GM23338 (cell line): ENCODE measurements around the gene MTHFR. TPM values are rescaled to one million over a fixed set of nuclear protein-coding genes. Genes with fewer than 3 reads are reported as not detected.

Experiments
- CREB1 ChIP-seq: fragments of 250-450 bp; sonication (Bioruptor Pico); IDR thresholded peaks from 2 replicates; pipeline ENCODE4 v1.5.0; 2020; ENCODE audit warnings: low read depth, mild to moderate bottlenecking, moderate library complexity
- EZH2 ChIP-seq: fragments of 200-600 bp; sonication (generic); IDR thresholded peaks from one replicate; pipeline ENCODE4 v1.8.0; 2017; ENCODE audit warnings: antibody characterized with exemption, mild to moderate bottlenecking, low read depth; ENCODE audit not compliant: unreplicated experiment
- EZH2phosphoT487 ChIP-seq: fragments of 200-600 bp; sonication (generic); IDR thresholded peaks from one replicate; pipeline ENCODE4 v1.8.1; 2018; ENCODE audit warnings: antibody characterized with exemption; ENCODE audit not compliant: unreplicated experiment
- JUNB ChIP-seq: IDR thresholded peaks from one replicate; pipeline ENCODE4 v1.6.1; 2016; ENCODE audit warnings: antibody characterized with exemption; ENCODE audit not compliant: unreplicated experiment
- NANOG ChIP-seq: IDR thresholded peaks from 2 replicates; pipeline ENCODE4 v1.6.1; 2016; ENCODE audit warnings: antibody characterized with exemption, borderline replicate concordance
- POLR2AphosphoS5 ChIP-seq: IDR thresholded peaks from 2 replicates; pipeline ENCODE4 v1.6.1; 2016; ENCODE audit warnings: antibody characterized with exemption, low read depth
- STAT1 ChIP-seq: IDR thresholded peaks from one replicate; pipeline ENCODE4 v1.6.1; 2016; ENCODE audit warnings: antibody characterized with exemption; ENCODE audit not compliant: unreplicated experiment
- polyA plus RNA-seq: library from polyadenylated mRNA; unstranded; fragments of >200 nt; fragmentation: Nextera tagmentation; extraction: Ambion mirVana; gene quantifications from 2 replicates; pipeline ENCODE4 v1.2.1, GENCODE V29; 2016
- total RNA-seq: library from RNA; depleted of rRNA; stranded (reverse); fragments of >200 nt; shearing (Covaris generic); gene quantifications from 2 replicates; pipeline ENCODE4 v1.2.3, GENCODE V29; 2014
- TF ChIP-seq, protein P1 (sequence below): fragments of 250-450 bp; sonication (Bioruptor Pico); IDR thresholded peaks from 2 replicates; pipeline ENCODE4 v1.5.0; 2020; ENCODE audit warnings: mild to moderate bottlenecking, moderate library complexity
- TF ChIP-seq, protein P2 (sequence below), 2 experiments: fragments of 200-600 bp in 1 of 2; sonication (generic) in 1 of 2; conservative IDR thresholded peaks; 2 replicates each; pipeline versions ENCODE4 v1.5.1 to v1.6.1; 2016 to 2017; ENCODE audit warnings: antibody characterized with exemption in 2 of 2, low read depth in 2 of 2, mild to moderate bottlenecking in 2 of 2, moderate library complexity in 1 of 2
- TF ChIP-seq, protein P3 (sequence below): IDR thresholded peaks from one replicate; pipeline ENCODE4 v1.6.1; 2018; ENCODE audit warnings: antibody characterized with exemption; ENCODE audit not compliant: unreplicated experiment

The MTHFR gene
- total and polyA plus RNA-seq, 2 experiments from 2014 or later = 6.9 to 21.6 TPM

DNA sequence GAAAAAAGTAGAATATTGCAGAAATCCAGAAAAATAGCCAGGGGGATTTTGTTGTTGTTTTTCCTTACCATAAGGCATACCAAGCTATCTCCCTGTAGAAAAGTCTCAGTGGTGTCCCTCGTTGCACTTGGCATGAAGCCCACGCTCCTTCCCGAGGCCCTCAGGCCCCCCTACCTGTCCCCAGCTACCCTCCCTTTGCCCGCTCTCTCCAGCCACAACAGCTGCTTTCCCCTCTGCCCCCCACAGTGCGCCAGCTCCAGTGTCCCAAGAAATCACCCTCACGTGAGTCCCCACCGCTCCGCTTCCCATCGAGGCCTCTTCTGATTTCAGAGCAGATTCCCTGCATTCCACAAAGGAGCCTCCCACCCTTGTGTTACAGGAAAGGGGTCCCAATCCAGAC is 61.5 kb downstream of the MTHFR start (continued):
- TF ChIP-seq, protein P1, sequence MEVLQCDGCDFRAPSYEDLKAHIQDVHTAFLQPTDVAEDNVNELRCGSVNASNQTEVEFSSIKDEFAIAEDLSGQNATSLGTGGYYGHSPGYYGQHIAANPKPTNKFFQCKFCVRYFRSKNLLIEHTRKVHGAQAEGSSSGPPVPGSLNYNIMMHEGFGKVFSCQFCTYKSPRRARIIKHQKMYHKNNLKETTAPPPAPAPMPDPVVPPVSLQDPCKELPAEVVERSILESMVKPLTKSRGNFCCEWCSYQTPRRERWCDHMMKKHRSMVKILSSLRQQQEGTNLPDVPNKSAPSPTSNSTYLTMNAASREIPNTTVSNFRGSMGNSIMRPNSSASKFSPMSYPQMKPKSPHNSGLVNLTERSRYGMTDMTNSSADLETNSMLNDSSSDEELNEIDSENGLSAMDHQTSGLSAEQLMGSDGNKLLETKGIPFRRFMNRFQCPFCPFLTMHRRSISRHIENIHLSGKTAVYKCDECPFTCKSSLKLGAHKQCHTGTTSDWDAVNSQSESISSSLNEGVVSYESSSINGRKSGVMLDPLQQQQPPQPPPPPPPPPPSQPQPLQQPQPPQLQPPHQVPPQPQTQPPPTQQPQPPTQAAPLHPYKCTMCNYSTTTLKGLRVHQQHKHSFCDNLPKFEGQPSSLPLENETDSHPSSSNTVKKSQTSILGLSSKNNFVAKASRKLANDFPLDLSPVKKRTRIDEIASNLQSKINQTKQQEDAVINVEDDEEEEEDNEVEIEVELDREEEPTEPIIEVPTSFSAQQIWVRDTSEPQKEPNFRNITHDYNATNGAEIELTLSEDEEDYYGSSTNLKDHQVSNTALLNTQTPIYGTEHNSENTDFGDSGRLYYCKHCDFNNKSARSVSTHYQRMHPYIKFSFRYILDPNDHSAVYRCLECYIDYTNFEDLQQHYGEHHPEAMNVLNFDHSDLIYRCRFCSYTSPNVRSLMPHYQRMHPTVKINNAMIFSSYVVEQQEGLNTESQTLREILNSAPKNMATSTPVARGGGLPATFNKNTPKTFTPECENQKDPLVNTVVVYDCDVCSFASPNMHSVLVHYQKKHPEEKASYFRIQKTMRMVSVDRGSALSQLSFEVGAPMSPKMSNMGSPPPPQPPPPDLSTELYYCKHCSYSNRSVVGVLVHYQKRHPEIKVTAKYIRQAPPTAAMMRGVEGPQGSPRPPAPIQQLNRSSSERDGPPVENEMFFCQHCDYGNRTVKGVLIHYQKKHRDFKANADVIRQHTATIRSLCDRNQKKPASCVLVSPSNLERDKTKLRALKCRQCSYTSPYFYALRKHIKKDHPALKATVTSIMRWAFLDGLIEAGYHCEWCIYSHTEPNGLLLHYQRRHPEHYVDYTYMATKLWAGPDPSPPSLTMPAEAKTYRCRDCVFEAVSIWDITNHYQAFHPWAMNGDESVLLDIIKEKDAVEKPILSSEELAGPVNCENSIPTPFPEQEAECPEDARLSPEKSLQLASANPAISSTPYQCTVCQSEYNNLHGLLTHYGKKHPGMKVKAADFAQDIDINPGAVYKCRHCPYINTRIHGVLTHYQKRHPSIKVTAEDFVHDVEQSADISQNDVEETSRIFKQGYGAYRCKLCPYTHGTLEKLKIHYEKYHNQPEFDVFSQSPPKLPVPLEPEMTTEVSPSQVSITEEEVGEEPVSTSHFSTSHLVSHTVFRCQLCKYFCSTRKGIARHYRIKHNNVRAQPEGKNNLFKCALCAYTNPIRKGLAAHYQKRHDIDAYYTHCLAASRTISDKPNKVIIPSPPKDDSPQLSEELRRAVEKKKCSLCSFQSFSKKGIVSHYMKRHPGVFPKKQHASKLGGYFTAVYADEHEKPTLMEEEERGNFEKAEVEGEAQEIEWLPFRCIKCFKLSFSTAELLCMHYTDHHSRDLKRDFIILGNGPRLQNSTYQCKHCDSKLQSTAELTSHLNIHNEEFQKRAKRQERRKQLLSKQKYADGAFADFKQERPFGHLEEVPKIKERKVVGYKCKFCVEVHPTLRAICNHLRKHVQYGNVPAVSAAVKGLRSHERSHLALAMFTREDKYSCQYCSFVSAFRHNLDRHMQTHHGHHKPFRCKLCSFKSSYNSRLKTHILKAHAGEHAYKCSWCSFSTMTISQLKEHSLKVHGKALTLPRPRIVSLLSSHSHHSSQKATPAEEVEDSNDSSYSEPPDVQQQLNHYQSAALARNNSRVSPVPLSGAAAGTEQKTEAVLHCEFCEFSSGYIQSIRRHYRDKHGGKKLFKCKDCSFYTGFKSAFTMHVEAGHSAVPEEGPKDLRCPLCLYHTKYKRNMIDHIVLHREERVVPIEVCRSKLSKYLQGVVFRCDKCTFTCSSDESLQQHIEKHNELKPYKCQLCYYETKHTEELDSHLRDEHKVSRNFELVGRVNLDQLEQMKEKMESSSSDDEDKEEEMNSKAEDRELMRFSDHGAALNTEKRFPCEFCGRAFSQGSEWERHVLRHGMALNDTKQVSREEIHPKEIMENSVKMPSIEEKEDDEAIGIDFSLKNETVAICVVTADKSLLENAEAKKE (CRISPR knock-in tag) = no peak
- no peak for TF ChIP-seq POLR2AphosphoS5
- TF ChIP-seq NANOG = no peak
- TF ChIP-seq, protein P2, sequence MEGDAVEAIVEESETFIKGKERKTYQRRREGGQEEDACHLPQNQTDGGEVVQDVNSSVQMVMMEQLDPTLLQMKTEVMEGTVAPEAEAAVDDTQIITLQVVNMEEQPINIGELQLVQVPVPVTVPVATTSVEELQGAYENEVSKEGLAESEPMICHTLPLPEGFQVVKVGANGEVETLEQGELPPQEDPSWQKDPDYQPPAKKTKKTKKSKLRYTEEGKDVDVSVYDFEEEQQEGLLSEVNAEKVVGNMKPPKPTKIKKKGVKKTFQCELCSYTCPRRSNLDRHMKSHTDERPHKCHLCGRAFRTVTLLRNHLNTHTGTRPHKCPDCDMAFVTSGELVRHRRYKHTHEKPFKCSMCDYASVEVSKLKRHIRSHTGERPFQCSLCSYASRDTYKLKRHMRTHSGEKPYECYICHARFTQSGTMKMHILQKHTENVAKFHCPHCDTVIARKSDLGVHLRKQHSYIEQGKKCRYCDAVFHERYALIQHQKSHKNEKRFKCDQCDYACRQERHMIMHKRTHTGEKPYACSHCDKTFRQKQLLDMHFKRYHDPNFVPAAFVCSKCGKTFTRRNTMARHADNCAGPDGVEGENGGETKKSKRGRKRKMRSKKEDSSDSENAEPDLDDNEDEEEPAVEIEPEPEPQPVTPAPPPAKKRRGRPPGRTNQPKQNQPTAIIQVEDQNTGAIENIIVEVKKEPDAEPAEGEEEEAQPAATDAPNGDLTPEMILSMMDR (conservative IDR thresholded peaks at IDR 0.05; ENCODE audit: low read depth in 2 of 2) = no peak
- no peak for TF ChIP-seq STAT1
- no peak for TF ChIP-seq CREB1
- TF ChIP-seq EZH2 = no peak
- TF ChIP-seq EZH2phosphoT487 = no peak
- TF ChIP-seq, protein P3, sequence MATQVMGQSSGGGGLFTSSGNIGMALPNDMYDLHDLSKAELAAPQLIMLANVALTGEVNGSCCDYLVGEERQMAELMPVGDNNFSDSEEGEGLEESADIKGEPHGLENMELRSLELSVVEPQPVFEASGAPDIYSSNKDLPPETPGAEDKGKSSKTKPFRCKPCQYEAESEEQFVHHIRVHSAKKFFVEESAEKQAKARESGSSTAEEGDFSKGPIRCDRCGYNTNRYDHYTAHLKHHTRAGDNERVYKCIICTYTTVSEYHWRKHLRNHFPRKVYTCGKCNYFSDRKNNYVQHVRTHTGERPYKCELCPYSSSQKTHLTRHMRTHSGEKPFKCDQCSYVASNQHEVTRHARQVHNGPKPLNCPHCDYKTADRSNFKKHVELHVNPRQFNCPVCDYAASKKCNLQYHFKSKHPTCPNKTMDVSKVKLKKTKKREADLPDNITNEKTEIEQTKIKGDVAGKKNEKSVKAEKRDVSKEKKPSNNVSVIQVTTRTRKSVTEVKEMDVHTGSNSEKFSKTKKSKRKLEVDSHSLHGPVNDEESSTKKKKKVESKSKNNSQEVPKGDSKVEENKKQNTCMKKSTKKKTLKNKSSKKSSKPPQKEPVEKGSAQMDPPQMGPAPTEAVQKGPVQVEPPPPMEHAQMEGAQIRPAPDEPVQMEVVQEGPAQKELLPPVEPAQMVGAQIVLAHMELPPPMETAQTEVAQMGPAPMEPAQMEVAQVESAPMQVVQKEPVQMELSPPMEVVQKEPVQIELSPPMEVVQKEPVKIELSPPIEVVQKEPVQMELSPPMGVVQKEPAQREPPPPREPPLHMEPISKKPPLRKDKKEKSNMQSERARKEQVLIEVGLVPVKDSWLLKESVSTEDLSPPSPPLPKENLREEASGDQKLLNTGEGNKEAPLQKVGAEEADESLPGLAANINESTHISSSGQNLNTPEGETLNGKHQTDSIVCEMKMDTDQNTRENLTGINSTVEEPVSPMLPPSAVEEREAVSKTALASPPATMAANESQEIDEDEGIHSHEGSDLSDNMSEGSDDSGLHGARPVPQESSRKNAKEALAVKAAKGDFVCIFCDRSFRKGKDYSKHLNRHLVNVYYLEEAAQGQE = no peak
- TF ChIP-seq JUNB = no peak
